HG03135 (cell line): ENCODE measurements around the gene FARS2.

ENCODE experiments used
- ATAC-seq: cut with Tn5 transposase; IDR thresholded peaks from one replicate; pipeline ENCODE4 v1.9.1; 2021; ENCODE audit warnings: mild to moderate bottlenecking, moderate library complexity; ENCODE audit not compliant: unreplicated experiment

FARS2 gene

DNA sequence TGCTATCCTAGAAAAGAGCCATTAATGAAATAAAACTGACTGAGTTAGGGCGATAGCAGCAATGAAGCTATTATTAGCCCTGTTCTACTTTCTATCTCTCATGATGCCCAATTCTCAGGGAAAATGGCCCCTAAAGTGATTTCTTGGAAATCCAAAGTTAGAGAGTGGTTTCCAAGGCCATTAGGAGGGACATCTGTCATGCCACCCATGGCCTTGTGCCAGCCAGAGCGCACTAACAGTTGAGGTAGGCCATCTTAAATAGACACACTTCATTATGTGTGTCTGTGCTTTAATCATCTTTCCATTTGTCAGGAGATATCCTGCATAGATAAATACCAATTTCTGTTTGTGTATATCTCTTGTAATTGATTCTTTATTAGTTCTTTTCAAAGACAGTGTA lies 483.8 kb downstream of the FARS2 start:
- no peak for ATAC-seq

DNA sequence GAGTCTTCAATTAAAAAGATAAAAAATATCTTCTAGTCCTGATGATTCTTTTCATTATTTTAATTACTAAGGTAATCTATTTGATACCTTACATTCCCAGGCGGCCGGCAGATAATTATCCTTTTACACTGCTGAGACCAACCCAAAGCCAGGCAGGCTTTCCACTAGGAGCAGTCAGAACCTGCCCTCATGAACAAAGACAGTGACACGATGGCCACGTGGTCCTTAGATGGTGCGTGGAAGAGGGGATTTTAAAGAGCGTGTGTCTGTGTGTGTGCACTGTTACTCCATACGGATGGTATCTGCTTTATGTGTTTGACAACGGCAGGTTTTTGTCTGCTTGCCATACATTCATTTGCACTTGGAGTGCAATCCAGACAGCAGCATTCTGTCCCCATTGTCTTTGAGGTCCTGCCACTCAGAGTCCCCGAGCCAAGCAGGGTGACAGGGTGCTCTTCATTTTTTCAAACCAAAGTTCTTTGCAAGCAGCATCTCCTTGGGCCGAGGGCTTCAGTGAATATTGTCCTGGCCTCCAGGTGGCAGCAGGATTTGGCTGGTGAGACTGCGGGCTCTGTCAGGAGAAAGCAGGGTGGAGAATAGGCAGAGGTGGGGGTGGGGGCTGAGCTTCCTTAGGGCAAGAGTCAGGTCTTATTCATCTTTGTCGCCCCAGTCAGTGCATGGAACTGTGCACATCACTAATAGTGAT lies 484.9 kb downstream of the FARS2 start:
- no peak for ATAC-seq

DNA sequence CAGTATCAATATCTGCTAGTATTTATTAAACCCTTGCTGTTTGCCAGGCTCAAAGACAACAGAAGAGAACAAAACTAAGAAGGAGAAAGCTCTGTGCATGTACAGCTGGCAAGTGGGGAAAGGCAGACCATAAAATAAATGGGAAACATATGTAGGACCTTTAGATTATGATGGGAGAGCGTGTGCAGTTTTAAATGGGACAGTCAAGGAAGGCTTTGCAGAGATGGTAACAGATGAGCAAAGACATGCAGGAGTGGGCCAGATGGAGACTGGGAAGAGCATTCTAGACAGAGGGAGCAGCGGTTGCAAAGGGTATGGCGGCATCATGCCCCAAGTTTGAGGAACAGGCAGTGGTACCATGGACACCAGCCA lies 485.4 kb downstream of the FARS2 start:
- ATAC-seq = no peak

DNA sequence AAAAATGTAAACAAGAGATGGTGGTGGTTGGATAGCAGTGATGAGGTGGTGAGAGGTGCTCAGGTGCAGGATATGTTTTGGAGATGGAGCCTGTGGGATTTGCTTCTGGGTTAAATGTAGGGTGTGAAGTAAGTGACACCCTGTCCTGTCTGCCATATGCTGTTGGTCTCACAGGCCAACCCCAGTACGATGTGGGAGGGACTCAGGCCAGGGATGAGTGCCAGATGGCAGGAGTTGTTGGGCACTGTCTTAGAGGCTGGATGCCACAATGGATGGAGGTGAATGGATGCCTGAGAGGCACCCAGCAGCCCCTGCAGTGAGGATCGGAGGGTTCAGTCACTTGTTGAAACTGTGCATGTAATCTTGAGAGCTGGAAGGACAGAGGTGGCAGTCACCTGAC lies 486.1 kb downstream of the FARS2 start:
- no peak for ATAC-seq

DNA sequence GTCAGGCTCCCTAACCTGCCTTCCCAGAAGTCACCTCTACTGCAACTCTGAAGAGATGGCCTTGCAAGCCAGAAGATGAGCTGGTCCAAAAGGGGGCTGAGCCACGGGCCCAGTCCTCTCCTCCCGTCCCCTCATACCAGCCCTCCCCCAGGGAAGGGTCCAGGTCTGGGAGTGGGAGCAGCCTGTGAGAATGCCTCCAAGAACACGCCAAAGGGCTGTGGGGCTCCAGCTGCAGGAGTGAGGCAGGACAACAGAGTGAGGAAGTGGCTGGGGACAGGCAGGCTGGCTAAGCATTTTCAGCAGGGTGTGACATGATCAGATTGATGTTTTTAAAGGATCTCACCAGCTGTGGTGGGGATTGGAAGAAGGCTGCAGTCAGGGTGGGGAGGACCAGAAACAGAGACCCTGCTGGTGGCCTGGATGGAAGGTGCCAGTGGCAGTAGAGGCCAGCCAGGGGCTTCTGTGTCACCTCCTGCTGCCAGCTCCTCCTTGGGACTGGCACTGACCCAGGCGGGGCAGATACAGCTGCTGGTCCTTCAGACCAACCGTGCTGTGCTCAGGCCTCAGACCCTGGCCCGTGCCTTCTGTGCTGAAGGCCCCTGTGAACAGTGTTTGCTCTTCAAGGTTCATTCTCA lies 487.8 kb downstream of the FARS2 start:
- no peak for ATAC-seq

DNA sequence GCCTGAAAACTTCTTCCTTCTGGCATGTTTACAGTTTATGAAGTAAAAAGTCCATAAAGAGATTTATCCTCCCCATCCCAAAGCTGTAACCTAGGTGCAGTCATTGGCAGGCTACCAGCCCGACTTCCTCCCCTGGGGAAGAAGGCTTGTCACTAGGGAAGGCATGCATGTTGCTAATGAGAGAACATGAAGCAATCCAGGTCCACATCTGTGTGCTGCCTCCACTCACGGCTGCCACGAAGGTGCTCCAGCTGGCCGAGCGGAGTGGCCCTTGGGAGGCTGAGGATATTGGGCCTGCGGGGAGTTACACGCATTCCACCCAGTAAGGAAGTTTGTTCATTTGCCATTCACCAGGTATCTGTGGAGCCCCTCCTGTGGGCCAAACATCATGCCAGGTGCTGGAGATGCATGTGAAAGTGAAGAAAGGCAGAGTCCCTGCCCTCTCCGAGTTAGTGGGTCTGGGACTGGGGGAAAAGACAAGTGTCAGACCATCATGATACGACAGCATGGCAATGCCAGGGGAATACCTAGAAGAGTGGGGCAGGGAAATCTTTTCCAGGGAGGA lies 488.4 kb downstream of the FARS2 start:
- ATAC-seq = no peak

DNA sequence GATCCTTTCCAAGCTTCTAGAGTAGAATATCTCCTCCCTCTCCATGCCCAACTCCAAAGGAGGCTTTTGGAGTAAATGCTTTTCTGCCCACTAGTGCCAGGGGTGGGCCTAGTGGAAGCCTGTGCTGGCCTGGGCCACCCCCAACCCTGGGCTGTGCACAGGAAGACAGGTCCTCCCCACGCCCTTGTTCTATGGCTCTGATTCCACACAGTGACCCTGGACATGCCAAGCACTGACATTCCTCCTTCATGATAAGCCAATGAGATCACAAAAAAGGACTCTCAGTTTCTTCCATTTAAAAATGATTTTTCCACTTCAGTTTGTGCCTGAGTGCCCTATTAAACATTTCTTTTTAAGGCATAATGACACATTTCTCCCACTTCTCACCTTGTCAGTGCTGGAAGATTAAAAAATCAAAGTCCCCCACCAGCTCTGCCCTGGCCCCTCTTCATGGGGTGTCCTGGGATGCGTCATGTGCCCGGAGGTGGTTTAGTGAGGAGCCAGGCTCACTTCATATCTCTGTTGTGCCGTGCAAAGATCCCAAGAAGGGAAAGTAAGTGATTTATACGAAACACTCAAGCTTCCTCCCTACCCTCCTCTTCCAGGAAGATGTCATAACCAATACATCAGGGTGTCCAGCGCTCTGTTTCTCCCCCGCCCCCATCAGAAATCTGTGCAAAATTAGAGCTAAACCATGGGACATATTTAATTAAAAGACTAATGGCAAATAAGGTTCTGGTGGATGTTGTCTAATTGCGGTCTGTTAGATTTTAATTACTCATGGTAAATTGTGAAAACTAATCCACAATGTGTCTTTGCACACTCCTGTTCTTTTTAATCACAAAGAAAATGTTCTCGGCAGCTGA lies 490.4 kb downstream of the FARS2 start:
- ATAC-seq = no peak

DNA sequence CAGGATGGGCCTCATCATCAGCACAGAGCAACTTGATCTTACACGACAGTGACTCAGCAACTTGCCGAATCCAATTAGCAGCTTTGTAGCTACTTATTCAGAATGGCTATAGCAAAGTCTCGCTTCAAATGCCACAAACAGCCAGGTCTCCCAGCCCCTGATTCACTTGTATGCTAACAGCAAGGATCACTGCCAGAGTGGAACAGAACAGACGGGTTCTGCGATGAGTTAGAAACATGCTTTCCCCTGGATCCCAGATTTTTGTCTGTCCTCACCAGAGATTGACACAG lies 491.0 kb downstream of the FARS2 start:
- no peak for ATAC-seq

DNA sequence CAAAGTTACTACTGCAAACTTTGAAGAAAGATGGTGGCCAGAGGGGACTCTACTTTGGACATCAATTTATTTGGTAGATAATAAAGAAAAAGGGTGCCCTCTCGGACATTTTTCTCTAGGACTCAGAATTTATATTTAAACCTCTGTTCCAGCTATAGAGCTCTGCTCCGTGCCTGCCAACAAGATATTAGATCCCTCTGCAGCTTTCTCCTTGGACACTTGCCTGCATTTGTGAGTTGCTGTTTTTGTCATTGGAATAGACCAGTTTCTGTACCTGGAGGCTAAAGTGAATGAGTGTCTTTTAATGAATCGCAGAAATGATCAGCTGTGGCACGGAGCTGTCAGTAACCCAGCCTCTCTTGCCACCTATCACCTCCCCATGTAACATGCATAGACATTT lies 491.9 kb downstream of the FARS2 start:
- no peak for ATAC-seq

DNA sequence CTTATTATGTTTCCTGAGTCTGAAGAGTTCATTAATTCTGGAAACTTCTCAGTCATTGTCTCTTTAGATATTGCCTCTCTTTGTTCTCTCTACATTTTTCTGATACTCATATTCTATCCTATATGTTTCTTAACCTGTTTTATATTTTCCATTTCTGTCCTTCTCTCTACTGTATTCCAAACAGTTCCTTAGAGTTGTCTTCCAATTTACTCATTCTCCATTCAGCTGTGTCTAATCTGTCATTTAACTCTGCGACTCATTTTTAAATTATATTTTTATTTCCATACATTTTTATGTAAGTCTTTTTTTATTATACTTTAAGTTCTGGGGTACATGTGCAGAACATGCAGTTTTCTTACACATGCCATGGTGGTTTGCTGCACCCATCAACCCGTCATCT lies 493.6 kb downstream of the FARS2 start:
- no peak for ATAC-seq

DNA sequence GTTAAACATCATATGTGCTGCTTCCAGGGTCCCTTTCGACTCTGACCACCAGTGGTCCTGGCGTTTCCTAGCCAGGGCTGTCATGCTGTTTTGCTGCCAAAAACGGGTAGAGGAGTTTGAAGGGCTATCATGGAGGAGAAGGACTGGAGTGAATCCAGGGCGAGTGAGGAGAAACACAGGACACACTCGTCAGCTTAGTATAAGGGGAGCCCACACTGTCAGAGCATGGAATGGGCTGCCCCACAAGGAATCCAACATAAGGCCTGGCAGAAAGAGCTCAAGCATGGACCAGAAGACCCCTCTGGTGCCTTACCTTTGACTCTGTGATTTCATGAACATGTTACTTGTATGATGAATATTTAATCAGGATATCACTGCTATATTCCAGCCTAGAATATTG lies 498.3 kb downstream of the FARS2 start:
- ATAC-seq = no peak

DNA sequence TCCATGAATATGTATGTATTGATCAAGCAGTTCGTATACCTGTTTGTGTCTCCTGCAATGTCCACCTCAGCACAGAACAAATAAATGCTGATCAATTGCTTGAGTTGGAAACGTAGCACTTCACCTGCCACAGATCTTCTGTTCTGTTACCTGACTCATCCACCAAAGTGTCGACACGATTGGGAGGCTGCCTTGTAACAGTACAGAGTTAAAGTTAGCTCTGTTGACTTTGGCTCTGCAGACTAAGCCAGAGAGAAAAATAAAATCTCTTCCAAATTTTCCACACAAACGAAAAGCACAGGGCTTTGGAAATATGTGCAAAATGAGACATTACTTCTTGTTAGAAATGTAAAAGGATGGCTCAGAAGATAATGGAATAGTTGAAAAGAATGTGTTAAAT lies 500.1 kb downstream of the FARS2 start:
- no peak for ATAC-seq

DNA sequence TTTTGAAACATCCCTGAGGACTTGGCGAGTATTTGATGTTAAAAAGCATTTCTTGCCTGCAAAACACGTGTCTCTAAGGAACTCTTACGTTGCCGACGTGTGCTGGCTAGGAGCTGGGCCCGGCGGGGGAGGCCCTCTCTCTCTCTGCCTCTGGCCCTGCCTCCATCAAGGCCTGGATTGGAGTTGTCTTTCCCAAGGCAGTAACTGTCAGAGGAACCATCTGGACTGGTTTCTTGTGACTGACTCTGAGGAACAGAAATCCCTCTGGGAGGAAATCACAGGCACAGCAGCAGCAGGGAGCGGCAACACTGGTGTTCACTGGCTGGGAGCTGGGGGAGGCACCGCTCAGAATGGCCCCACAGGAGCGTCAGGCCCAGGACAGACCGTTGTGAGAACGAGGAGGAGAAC lies 501.3 kb downstream of the FARS2 start:
- ATAC-seq = no peak

DNA sequence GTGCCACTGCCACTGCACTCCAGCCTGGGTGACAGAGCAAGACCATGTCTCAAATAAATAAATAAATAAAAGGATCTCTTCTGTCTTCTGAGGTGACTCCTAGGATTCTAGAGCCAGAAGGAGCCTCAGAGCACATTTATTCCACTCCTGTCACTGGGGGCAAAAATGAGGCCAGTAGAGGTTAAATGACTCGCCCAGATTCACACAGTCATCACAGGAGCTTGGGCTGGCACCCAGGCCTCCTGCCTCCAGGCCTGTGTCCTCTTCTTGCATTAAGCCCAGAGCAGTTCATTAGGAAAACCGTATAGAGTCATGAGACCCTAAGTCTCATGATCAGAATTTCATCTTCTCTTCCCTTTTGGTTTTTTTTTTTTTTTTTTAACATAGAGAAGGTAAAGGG lies 502.1 kb downstream of the FARS2 start:
- ATAC-seq = no peak

DNA sequence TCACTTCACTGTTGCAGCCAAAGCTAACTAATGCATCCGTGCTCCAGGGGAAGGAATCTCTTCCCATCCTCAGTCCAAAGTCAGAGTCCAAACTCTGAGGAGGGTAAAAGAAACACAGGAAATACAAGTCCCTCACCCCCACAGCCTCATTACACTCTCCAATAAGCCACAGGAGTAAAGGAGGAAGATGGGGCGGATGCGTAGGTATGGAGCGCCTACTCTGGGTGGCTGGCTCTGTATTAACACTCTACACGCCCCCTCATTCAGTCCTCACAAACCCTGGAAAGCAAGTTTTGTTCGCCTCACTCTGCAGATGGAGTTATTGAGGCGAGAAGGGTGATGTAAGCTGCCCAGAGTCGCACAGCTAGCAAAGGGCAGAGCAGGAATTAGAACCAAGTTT lies 502.6 kb downstream of the FARS2 start:
- ATAC-seq = no peak

DNA sequence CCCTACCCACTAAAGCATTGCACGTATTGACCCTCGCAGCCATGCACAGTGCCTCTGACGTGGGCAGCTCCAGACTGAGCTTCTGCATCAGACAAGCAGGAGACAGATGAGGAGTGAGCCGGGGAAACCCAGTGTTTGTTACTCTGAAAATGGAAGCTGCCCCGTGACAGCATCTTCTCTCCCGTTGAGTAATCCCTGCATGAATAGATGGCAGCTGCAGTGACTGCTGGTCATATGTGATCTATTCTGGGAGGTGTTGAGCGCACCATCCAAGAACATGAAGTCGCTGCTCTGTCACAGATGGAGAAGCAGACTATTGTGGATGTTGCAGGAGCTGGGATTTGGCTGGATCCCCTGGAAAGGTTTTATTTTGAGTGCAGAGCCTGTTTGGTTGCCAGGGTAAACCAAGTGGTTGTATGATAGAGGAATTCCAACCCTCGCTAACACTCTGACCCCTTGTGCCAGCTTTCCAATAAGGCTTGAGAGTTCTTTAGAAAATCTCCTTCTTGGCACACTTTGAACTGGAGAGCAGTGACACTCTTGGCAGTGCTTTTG lies 503.2 kb downstream of the FARS2 start:
- ATAC-seq = no peak

DNA sequence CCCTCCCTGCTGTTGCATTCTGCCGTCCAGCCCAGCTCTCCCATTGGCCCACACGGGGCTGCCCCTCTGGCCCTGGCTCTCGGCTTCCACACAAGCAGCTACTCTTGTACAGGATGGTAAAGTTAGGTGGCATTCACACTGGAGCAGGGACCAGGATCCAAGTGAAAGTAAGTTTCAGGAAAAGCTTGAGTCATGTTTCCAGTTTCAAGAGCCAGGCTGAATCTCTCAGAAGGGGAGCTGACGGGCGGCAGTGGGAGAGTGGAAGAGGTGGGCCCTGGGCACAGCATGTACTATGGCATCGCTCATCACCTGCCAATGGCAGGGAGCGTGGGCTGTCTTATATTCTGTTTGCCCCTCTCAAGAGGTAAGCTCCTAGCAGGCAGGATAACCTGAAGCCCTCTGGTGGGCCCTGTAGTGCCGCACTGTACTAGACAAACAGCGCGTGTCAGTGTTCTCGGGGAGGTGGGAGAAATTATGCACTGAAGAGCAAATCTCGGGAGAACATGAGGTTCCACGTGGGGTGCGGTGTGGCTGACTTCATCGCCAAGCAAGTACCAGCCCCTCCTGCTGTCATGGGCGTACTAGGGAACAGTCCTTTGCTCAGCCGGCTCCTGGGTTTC lies 503.9 kb downstream of the FARS2 start:
- ATAC-seq = no peak

DNA sequence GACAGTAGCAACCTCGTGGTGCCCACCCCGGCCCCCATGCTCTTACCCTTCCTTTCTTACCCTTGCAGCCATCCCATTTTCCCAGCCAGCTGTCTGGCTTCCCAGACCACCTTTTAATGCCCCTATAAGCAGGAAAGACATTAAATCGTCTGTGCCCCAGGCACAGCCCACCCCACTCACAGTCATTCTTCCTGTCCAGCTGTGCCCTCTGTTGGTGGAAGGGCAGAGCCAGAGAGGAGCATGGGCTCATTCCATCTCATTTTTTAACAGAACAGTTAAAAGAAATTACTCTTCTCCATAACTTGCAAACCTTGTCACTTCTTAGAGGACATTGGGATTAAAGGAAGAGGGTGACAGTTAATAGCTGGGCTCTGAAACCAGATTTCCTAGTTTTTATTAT lies 504.9 kb downstream of the FARS2 start:
- ATAC-seq = no peak

DNA sequence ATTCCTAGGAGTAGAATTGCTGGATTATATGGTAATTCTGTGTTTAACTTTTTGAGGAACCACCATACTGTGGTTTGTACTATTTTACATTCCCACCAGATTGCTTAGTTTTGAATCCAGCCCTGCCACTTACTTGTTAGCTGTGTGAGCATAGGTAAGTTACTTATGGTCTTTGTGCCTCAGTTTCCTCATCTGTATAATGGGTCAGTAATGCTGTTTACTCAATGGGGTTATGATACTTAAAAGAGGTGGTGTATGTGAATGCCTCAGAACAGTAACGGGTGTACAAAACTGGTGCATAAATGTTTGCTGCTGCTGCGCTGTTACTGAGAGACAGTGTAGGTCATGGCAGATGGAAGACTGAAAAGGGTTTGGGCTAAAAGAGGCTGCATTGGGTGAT lies 506.2 kb downstream of the FARS2 start:
- ATAC-seq = no peak

DNA sequence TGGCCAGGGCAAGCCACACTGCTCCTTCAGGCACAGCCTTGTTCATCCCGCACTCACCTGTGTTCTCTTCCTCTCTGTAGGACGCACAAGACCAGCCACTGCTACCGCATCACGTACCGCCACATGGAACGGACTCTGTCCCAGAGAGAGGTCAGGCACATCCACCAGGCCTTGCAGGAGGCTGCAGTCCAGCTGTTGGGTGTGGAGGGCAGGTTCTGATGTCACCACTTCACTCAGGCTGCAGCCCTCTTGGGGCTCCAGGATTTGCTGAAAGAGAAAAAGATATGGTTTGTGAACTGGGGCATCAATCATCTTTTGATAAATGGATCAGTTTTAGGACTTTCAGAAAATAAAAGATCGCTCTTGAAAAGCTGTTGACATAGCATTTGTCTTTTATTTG lies 509.9 kb downstream of the FARS2 start:
- no peak for ATAC-seq

DNA sequence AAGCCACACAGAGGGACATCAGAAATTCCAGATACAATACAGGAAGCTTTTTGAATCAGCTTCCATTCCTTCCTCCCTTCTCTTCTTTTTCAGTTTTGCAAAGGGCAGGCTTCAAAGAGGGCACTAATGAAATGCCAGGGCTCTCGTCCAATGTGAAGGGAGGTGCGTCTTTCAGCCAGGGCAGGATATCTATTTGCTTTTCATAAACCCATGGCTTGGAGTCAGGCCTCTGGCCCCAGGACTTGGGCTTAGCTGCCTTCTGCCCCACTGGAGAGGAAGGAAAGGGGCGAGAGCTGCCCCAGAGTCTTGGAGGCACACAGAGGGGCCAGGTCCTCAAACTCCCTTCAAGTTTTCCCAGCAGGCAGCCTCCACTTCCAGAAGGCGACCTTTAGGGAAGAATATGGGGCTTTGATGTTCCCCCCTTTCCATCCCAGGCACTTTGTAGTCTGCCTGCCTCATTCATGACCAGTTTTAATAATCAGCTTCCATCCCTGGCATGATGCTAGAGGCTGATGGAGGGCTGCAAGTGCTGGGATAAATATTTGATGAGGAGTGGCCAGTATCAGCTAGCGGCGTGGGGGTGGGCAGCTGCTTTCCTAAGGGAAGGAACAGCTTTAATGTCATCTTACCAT lies 510.6 kb downstream of the FARS2 start:
- no peak for ATAC-seq
